B cell (primary cell): ENCODE data around the gene RDH14. TPM values are rescaled to one million over a fixed set of nuclear protein-coding genes. Genes with fewer than 3 reads are reported as not detected.

Experiments
- ATAC-seq: fragments of 200-7000 bp; cut with Tn5 transposase; one replicate; pipeline ENCODE4 v1.10.0; 2021; ENCODE audit warnings: low read depth, mild to moderate bottlenecking, moderate number of reproducible peaks, moderate library complexity
- CTCF ChIA-PET: fragments of 350-600 bp; sonication (Branson Sonifier 250); formaldehyde crosslinking; loops from one replicate; lab custom pipeline; 2021; ENCODE audit warnings: antibody characterized with exemption, inconsistent platforms; lab: Charles Lee
- POLR2A ChIA-PET: fragments of 350-600 bp; sonication (Branson Sonifier 250); formaldehyde crosslinking; loops from one replicate; lab custom pipeline; 2021; ENCODE audit warnings: antibody characterized with exemption; lab: Charles Lee
- DNase-seq: peaks from one replicate; pipeline ENCODE4 v3.0.0; 2013
- H2AFZ ChIP-seq: 2 replicates; pipeline ENCODE4 v1.6.1; 2012; ENCODE audit warnings: mild to moderate bottlenecking, low read depth, low read length; ENCODE audit not compliant: insufficient read depth, poor library complexity, severe bottlenecking
- H3K27ac ChIP-seq, 2 donors: 1 replicate in 1 of 2; 2 replicates in 1 of 2; pipeline ENCODE4 v1.5.1; 2012 to 2013; ENCODE audit warnings: low read length in 2 of 2, mild to moderate bottlenecking in 2 of 2, moderate library complexity in 1 of 2
- H3K27me3 ChIP-seq, 4 experiments: fragments of 200-600 bp in 1 of 4; sonication (generic) in 1 of 4; replicated peaks in 1 of 4; 1 replicate in 2 of 4; 2 replicates in 2 of 4; pipeline versions ENCODE4 v1.6.1 to v1.7.0; 2013 to 2016; ENCODE audit warnings: low read length in 3 of 4, mild to moderate bottlenecking in 2 of 4, mixed read lengths in 1 of 4, moderate library complexity in 1 of 4; ENCODE audit not compliant: insufficient read depth in 4 of 4, control insufficient read depth in 3 of 4; ENCODE audit errors: control extremely low read depth in 1 of 4
- H3K36me3 ChIP-seq, 2 experiments: replicated peaks in 1 of 2; 1 replicate in 1 of 2; 2 replicates in 1 of 2; pipeline versions ENCODE4 v1.6.1 to v1.7.1; 2013; ENCODE audit warnings: low read length in 1 of 2; ENCODE audit not compliant: insufficient read depth in 2 of 2, control insufficient read depth in 1 of 2; ENCODE audit errors: control extremely low read depth in 1 of 2, extremely low read depth in 1 of 2
- H3K4me1 ChIP-seq, 2 donors: fragments of 200-600 bp in 1 of 2; sonication (generic) in 1 of 2; 1 replicate in 1 of 2; 2 replicates in 1 of 2; pipeline versions ENCODE4 v1.5.1 to v1.6.1; 2013 to 2017; ENCODE audit warnings: low read length in 2 of 2; ENCODE audit not compliant: control insufficient read depth in 2 of 2, insufficient read depth in 2 of 2
- H3K4me2 ChIP-seq: replicated peaks from 2 replicates; pipeline ENCODE3; 2012; ENCODE audit warnings: mild to moderate bottlenecking, low read depth, low read length; ENCODE audit not compliant: poor library complexity, severe bottlenecking
- H3K4me3 ChIP-seq, 5 experiments: fragments of 200-600 bp in 1 of 5; sonication (generic) in 1 of 5; 1 replicate in 3 of 5; 2 replicates in 2 of 5; pipeline versions ENCODE4 v1.5.1 to v1.7.0; 2011 to 2016; ENCODE audit warnings: low read length in 4 of 5, mild to moderate bottlenecking in 4 of 5, low read depth in 2 of 5, control low read depth in 1 of 5, moderate library complexity in 1 of 5; ENCODE audit not compliant: insufficient read depth in 1 of 5; ENCODE audit errors: control extremely low read depth in 1 of 5, extremely low read depth in 1 of 5
- H3K79me2 ChIP-seq: fragments of 200-600 bp; sonication (generic); one replicate; pipeline ENCODE4 v1.6.0; 2016; ENCODE audit warnings: low read length; ENCODE audit not compliant: control insufficient read depth, insufficient read depth
- H3K9ac ChIP-seq: fragments of 200-600 bp; sonication (generic); 2 replicates; pipeline ENCODE4 v1.6.1; 2017; ENCODE audit warnings: mild to moderate bottlenecking, low read length, moderate library complexity
- H3K9me3 ChIP-seq, 3 donors: one replicate each; pipeline versions ENCODE4 v1.6.1 to v1.7.1; 2013; ENCODE audit warnings: low read length in 2 of 3; ENCODE audit not compliant: control insufficient read depth in 2 of 3, insufficient read depth in 1 of 3; ENCODE audit errors: control extremely low read depth in 1 of 3
- H4K20me1 ChIP-seq: 2 replicates; pipeline ENCODE4 v1.6.0; 2012; ENCODE audit warnings: mild to moderate bottlenecking, low read length; ENCODE audit not compliant: insufficient read depth, control insufficient read depth, poor library complexity, severe bottlenecking
- H3K27ac Mint-ChIP-seq: one replicate; pipeline ENCODE4 v1.8.0; 2021; ENCODE audit warnings: mixed read lengths
- H3K27me3 Mint-ChIP-seq: one replicate; pipeline ENCODE4 v1.8.0; 2021; ENCODE audit warnings: mixed read lengths
- H3K4me1 Mint-ChIP-seq: one replicate; pipeline ENCODE4 v1.8.0; 2021; ENCODE audit warnings: mixed read lengths
- H3K4me3 Mint-ChIP-seq: one replicate; pipeline ENCODE4 v1.8.0; 2021; ENCODE audit warnings: mixed read lengths
- H3K9me3 Mint-ChIP-seq: one replicate; pipeline ENCODE4 v1.8.0; 2022; ENCODE audit warnings: mixed read lengths; ENCODE audit not compliant: insufficient read depth
- CTCF ChIP-seq: fragments of 200-600 bp; IDR thresholded peaks from one replicate; pipeline ENCODE4 v1.8.0; 2022; ENCODE audit warnings: antibody characterized with exemption, mild to moderate bottlenecking
- EZH2 ChIP-seq: IDR thresholded peaks from 2 replicates; pipeline ENCODE4 v1.6.1; 2012; ENCODE audit warnings: borderline replicate concordance, low read depth, mild to moderate bottlenecking, moderate library complexity, low read length; ENCODE audit not compliant: insufficient read depth, poor library complexity, severe bottlenecking
- WGBS: methylation state at CpG from one replicate; pipeline ENCODE4 v1.1.5; 2013; ENCODE audit warnings: missing lambda C conversion rate; ENCODE audit not compliant: insufficient coverage; 5-methylcytosine and 5-hydroxymethylcytosine counted together
- intact Hi-C: fragments of 100-400 bp; cut with micrococcal nuclease; formaldehyde crosslinking; loops from one replicate; pipeline ENCODE4 v1.10.0; 2022
- polyA plus RNA-seq: library from polyadenylated mRNA; depleted of rRNA; stranded (reverse); fragments of >200 nt; gene quantifications from 2 replicates; pipeline ENCODE4 v1.2.3, GENCODE V29; 2012
- total RNA-seq, 2 donors: library from RNA; stranded (reverse); fragments of 120-200 nt in 1 of 2; gene quantifications; 1 replicate in 1 of 2; 2 replicates in 1 of 2; pipeline versions ENCODE4 v1.2.3 to v1.2.4, GENCODE V29; 2013 to 2022

RDH14 gene
- total and polyA plus RNA-seq, 2 donors (not counting 1 experiment from before 2014, with no cell fraction given), result 9.6 to 18.5 TPM

- Mint-ChIP-seq H3K27me3 (no peaks in the 10 kb centered on the region), H3K27ac (no peak overlapping the region), H3K9me3 (no peaks in the 10 kb centered on the region), H3K4me1 (peaks cover 29% of the 10 kb centered on the region), H3K4me3 (no peak overlapping the region)
- no CpG with 5 or more reads among the region's 3 CpGs for WGBS
- Histone ChIP-seq H4K20me1 (peaks cover 11% of the 10 kb centered on the region), H2AFZ (no peak overlapping the region), H3K79me2 (peaks cover 13% of the 10 kb centered on the region), H3K4me1 (no peaks in the 10 kb centered on the region), H3K4me3 (no peak overlapping the region), H3K9me3 (no peaks in the 10 kb centered on the region), H3K27me3 (no peaks in the 10 kb centered on the region), H3K9ac (no peak overlapping the region), H3K27ac (no peak overlapping the region), H3K4me2 (no peak overlapping the region), H3K36me3 (peaks cover 0 to 15% of the 10 kb centered on the region in 2 experiments)
- DNase-seq, result no peak
- ChIA-PET POLR2A (no interaction called here), CTCF (interaction anchor here (0.6 kb wide), 1 partner anchor 1547 kb away, joined by 4 read pairs; no protein-coding TSS in a partner anchor)
- ATAC-seq, result no peak
- TF ChIP-seq CTCF (no peak), EZH2 (no peak)
- intact Hi-C loops, result no loop called here
These were observed 7.9 kb downstream of the RDH14 start for GRCh38 chr2:18552351-18553077.

GRCh38 chr2:18551623-18552022 is 8.8 kb downstream of the RDH14 start:
- H3K27ac Mint-ChIP-seq, result no peak overlapping the region
- TF ChIP-seq EZH2 (no peak), CTCF (no peak)
- H4K20me1 ChIP-seq, result peaks cover 9% of the 10 kb centered on the region
- H3K4me3 ChIP-seq, result no peak overlapping the region
- no peaks in the 10 kb centered on the region for H3K9me3 Mint-ChIP-seq
- H3K36me3 ChIP-seq, result peaks cover 0 to 15% of the 10 kb centered on the region in 2 experiments
- 100% methylated on average over 1 of the region's 2 CpGs for WGBS
- POLR2A ChIA-PET, result no interaction called here
- no peak overlapping the region for H3K4me3 Mint-ChIP-seq
- intact Hi-C loops, result no loop called here
- H3K4me1 ChIP-seq, result peaks cover 2 to 4% of the 10 kb centered on the region in 2 donors
- no peaks in the 10 kb centered on the region for H3K27me3 ChIP-seq
- no peak overlapping the region for H3K4me2 ChIP-seq
- H3K9ac ChIP-seq, result no peak overlapping the region
- peaks cover 32% of the 10 kb centered on the region for H3K4me1 Mint-ChIP-seq
- CTCF ChIA-PET, result no interaction called here
- ATAC-seq (no peak), DNase-seq (no peak)
- H3K27ac ChIP-seq, result no peak overlapping the region
- H3K9me3 ChIP-seq, result no peaks in the 10 kb centered on the region
- H3K79me2 ChIP-seq, result peaks cover 10% of the 10 kb centered on the region
- no peaks in the 10 kb centered on the region for H3K27me3 Mint-ChIP-seq
- H2AFZ ChIP-seq, result no peak overlapping the region
